AG08395 (cell line): Measurements from ENCODE around the gene TXNDC11.
"Not testable (repeated sequence)": the region's sequence is repeated elsewhere in the genome, so short reads cannot be mapped to it uniquely, and the experiment has no call there.

Experiments
- DNase-seq: peaks from one replicate; pipeline ENCODE4 v3.0.0; 2012; ENCODE audit warnings: mixed read lengths, low spot score

Gene TXNDC11, protein sequence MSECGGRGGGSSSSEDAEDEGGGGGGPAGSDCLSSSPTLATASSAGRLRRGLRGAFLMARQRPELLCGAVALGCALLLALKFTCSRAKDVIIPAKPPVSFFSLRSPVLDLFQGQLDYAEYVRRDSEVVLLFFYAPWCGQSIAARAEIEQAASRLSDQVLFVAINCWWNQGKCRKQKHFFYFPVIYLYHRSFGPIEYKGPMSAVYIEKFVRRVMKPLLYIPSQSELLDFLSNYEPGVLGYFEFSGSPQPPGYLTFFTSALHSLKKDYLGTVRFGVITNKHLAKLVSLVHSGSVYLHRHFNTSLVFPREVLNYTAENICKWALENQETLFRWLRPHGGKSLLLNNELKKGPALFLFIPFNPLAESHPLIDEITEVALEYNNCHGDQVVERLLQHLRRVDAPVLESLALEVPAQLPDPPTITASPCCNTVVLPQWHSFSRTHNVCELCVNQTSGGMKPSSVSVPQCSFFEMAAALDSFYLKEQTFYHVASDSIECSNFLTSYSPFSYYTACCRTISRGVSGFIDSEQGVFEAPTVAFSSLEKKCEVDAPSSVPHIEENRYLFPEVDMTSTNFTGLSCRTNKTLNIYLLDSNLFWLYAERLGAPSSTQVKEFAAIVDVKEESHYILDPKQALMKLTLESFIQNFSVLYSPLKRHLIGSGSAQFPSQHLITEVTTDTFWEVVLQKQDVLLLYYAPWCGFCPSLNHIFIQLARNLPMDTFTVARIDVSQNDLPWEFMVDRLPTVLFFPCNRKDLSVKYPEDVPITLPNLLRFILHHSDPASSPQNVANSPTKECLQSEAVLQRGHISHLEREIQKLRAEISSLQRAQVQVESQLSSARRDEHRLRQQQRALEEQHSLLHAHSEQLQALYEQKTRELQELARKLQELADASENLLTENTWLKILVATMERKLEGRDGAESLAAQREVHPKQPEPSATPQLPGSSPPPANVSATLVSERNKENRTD

DNA sequence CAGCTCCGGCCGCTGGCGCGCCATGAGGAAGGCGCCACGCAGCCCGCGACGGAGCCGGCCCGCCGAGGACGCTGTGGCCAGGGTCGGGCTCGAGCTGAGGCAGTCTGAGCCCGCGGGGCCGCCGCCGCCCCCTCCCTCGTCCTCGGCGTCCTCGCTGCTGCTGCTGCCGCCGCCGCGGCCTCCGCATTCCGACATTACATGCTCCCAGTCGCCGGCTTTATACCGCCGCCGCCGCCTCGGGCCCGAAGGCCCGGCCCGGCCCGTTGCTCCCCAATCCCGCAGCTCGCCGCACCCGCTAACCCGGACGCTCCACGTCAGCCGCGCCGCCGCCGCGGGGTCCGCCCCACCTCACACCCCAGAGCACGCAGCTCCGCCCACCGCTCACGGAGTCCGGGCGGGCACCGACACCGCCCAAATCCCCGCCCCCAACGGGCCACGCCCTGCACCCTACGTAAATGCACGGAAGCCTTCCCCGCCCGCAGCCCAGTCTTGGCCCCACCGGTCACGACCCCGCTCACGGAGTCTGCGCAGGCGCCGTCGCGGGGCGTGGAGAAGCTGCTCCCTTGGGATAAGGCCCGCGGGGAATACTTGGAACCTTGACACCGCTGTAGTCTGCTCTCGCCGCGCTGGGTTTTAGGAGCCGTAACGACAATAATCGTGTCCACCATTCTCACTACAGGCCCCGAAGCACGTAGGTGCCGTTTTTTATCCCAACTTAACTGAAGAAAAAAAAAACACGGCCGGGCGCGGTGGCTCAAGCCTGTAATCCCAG, at the start of gene TXNDC11:
Gene TXNDC11 (minus strand): TSS at position 322 of the 772 bp plus-strand sequence. CDS start 127 bp downstream, at position 195.
- peak; percentile 99 for DNase-seq

DNA sequence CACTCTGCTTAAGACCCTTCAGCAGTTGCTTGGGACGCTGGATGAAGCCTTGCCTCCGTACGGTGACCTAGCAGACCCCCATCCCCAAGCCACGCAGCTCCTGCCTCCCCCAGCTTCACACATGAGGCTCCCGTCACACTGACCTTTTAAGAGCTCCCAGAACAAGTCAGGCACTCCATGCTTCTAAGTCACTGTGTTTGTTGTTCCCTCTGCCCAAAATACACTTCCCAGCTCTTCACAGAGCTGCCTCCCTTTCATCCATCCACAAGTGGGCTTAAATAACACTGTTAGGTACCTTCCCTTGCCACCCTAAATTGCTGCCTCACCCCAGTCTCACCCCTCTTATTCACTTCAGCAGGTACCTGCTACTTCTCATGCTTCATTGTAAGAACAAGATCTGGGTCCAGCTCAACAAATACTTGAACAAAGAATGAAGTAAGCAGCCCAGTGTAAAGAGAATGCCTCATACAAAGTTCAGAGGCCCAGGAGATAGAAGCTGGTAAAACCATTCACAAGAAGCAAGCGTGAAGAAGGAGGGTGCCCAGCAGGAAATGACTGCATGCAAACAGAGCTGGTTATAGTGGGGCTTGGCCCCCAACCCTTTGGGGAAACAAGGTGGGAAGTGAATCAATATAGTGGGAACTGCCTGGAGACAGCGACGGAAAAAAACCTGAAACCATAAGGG, 48.6 kb upstream of the TXNDC11 start:
- no peak for DNase-seq

DNA sequence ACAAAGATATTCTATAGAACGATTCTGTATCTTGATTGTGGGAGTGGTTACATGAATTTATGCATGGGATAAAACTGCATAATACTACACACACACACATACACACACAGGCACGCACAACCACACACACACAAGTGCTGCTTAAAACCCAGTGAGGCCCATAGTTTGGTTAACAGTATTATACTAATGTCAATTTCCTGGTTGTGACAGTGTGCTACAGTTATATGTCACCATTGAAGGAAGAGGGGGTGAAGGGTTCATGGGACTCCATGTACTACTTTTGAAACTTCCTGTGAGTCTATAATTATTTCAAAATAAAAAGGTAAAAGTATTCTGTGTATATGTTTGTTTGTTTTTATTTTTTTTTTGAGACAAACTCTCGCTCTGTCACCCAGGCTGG, 46.3 kb upstream of the TXNDC11 start:
- no peak for DNase-seq

DNA sequence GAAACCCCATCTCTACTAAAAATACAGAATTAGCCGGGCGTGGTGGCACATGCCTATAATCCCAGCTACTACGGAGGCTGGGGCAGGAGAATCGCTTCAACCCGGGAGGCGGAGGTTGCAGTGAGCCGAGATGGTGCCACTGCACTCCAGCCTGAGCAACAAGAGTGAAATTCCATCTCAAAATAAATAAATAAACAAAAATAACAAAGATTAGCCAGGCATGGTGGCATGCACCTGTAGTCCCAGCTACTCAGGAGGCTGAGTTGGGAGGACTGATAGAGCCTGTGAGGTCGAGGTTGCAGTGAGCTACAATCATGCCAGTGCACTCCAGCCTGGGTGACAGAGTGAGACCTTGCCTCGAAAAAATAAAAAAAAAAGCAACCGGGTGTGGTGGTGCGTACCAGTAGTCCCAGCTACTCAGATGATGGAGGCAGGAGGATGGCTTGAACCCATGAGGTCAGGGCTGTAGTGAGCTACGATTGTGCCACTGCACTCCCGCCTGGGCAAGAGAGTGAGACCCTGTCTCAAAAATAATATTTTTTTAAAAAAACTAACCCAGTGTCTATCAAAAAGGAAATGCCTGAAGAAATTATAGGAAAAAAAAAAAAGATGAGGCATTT, 42.4 kb upstream of the TXNDC11 start:
- DNase-seq: not testable (repeated sequence)

DNA sequence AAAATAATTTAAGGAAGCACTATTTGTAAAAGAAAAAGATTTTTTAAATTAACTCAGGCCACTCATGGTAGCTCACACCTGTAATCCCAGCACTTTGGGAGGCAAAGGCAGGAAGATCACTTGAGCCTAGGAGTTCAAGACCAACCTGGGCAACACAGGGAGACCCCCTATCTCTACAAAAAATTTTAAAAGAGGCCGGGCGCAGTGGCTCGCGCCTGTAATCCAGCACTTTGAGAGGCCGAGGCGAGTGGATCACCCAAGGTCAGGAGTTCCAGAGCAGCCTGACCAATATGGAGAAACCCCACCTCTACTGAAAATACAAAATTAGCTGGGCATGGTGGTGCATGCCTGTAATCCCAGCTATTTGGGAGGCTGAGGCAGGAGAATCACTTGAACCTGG, 41.7 kb upstream of the TXNDC11 start:
- not testable (repeated sequence) for DNase-seq

DNA sequence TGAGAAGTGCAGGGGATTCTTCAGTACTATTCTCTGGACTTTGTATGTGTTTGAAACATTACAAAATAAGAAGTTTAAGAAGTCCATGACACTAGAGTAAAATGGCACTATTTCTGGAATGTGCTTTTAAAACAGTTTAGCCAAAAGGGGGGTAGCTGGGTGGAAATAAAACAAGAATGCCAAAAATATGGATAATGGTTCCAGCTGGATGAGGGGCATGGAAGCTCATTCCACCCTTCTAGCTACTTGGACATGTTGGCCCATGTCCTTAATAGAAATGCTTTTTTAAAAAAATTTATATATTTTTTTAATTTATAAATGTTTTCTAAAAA, 41.3 kb upstream of the TXNDC11 start:
- DNase-seq: peak; percentile 27

DNA sequence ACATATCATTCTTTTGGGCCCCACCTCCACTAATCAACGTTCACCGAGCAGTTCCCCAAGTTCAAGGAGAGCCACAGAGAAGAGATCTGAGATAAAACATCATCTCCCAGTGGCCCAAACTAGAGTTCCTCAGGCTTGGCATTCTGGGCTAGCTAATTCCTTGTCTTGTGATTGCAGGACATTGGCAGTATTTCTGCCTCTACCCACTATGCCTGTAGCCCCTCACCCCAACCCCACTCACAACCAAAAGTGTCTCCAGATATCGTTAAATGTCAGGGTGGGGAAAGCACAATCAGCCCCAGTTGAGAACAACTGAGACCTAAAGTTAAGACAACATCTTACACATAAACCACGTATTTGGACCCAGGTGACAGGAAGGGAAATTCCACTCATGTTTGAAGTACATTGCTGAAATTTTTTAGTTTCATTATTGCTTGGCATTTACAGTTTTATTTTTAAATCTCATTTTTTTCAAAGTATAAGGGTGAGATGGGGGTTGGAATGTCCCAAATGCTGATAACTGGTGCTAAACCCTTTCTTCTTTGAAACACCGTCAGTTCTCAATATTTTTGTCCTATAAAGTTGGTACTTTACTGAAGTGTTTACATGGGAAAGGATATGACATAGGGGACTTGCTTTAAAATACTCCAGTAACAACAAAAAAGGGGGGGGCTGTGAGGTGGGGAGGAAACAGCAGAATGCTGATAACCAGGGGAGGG, 40.8 kb upstream of the TXNDC11 start:
- DNase-seq: peak; percentile 16

DNA sequence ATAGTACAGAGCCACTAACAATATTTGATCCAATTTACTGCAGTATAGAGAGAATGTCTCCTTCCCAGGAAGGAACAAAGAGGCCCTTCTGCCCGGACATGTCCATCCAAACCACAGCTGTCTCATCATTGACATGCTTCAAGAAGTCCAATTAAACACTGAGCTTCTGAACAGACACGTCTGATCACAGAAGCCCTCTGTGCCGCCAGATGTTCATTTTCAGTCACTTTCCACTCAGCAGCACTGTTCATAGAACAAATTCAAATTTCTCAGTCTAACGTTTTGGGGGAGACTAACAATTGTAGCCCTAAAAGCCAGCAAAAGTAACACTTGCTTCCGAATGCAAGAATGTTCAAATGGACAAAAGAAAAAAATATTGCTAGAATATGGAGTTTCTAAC, 39.1 kb upstream of the TXNDC11 start:
- peak; percentile 12 for DNase-seq

DNA sequence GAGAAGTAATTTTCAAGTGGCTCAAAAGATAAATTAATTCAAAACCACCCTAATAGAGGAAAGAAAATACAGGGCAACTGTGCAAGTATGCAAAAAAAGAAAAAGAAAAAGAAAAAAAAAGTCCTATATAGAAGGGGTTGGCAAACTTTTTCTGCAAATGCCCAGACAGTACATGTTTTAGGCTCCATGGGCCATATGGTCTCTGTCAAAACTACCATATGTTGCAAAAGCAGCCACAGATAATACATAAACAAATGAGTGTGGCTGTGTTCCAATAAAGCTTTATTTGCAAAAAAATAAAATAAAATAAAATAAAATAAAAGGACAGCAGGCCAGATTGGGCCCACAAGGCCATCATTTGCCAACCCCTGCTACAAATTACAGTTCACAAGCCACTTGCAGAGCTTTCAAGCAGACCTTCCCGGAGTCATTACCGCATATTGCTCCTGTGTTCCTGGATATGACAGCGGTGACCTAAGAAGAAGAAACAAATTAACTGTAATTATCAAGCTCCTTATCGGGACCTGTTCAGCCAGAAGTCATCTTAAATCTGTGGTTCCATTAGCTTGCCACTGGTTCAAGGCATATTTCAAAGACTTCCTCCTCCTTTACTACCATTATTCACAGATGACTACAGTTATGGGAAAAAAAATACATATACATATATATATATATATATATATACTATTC, 38.5 kb upstream of the TXNDC11 start:
- no peak for DNase-seq

DNA sequence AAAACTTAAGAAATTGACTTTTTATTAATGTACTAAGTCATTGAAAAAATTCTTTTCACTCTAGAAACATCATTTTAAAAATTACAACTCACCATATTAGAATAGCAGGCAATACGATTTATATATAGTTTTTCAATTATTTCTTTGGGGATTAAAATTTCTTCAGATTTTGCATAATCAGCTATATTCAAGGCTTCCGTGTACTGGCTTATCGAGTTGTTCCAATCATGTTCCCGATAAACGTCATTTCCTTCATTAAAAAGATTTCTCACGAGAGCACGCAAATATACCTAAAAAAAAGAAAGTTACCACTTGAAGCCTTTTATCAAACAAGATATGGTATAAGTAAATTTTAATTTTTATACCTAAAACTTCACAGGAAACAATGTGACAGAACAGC, 36.4 kb upstream of the TXNDC11 start:
- DNase-seq: no peak

DNA sequence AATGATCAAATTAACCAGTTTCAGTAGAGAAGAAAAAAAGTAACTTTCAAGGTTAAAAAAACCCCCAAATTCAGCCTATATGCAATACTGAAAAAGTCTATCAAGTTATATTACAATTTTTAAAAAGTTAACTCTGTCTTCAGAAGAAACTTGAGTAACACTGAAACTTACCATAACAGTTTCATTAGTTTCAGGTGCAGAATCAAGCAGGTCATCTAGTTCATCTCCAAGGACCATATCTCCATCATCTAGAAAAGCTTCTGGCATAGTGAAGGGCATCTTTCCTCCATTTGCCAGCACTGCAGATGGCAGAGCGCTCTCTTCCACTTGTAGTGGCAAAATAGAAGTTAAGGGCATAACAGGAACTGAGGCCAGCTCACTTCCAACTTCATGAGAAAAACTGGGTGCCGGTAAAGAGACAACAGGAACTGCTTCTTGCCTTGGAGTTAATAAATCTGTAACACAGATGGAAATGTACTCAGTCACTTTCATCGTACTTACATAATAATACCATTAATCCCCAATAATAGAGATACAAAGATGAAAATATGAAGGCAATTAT, 31.5 kb upstream of the TXNDC11 start:
- no peak for DNase-seq

DNA sequence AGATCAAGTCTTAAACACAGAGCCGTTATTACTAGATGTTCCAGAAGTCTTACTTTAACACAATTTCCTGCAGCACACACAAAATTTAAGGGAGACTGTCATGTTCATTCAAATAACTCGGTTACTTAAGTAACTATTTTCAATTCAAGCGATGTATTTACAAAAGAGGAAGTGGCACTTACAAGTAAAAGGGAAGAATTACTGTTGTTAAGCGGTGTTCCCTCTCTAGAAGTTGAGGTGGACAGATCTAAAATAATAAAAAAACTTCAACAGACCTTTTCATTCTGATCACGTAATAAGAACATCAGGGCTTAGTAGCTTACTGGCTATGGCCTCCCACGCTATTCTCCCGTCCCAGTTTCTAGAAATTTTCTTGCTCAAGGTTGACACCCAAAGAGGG, 26.2 kb upstream of the TXNDC11 start:
- DNase-seq: no peak

DNA sequence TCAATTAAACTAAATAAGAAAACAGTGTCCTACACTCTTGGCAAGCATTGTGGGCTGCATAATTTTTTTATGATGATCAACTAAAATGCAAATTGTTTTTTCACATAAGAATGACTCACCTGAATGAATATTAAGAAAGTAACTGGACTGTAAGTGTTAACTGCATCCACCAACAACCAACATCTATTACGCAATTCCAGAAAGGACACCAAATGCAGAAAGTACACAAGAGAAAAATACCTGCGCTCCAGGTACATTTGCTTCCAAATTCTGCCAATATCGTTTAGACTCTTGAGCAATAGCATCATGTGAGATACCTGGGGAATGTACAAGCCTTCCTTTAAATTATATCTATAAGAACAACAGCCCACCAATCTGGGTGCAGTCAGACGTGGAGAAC, 19.8 kb upstream of the TXNDC11 start:
- no peak for DNase-seq

DNA sequence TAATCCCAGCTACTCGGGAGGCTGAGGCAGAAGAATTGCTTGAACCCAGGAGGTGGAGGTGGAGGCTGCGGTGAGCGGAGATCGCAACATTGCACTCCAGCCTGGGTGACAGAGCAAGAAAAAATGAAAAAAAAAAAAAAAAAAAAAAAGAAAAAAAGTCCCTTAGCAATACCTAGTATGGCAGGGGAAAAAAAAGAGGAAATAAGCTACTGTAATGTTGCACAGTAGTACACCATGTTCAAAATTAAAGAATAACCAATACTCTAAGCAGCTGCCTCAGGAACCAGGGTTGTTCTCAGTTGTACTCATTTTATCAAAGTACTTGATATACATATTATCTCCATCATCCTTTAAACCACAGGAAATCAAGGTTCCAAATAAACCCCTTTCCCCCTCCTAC, 17.3 kb upstream of the TXNDC11 start:
- no peak for DNase-seq

DNA sequence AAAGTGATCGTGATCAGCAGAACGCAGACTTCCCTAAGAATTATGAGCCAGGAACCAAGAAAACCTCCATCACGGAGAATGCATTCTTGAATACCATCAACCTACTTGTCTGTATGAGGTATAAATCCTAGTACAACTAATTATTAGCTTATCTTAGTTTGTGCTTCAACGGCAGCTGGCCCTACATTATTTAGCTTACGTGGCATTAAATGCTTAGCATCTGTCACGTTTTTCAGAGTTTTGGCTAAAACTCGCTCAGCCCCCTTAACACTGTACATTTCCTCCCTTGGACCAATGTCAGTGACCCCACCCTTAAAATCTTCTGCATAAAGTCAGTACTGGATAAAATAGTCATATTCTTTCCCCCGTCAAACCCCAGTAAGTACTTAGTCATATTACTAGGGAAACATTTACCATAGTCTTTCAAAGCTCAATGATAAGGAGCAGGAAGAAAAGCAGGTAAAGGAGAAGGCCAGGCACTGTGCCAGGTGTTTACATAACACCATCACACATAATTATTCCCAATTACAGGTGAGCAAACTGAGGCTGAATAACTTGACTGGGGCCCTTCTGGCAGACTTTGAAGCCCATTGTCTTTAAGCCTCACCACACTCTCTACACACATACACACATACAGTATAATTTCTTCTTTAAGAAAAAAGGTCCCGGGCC, 16.6 kb upstream of the TXNDC11 start:
- DNase-seq: no peak

DNA sequence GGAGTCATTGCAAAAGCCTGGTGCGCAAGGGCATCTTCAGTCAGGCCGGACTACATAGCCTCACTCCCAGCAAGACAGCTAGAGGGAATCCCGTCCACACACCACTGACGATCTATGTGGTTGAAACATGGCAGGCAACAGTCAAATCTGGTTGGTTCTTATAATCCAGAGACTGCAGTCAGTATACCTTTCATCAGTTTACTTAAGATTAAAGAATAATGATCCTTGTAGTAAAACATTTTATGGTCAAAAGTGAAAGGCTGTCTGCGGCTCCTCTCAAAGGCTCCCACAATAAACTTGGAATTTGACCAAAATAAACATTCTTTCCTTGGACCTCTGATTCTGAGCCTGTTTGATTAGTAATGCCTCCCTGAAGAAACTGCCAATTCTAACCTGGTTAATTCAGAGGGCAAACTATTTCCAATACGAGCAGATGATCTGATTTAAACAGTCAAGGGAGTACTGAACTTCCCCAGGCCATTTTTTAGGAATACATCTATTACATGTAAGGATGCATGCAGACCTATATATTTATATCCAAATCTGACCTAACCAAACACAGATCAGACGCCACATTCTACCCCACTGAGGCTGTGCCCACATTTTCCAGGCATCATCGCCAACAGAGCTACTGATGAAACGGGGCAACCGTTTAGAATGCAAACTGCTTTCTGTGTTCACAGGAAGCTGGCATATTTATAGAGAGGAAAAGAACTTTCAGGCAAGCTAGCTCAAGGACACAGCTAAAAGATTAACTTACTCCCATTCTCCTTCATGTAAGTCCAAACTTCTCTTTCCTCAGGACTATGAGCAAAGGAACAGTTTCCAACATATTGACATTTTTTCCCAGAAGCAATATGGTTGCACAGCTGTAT, 15.3 kb upstream of the TXNDC11 start:
- DNase-seq: no peak

DNA sequence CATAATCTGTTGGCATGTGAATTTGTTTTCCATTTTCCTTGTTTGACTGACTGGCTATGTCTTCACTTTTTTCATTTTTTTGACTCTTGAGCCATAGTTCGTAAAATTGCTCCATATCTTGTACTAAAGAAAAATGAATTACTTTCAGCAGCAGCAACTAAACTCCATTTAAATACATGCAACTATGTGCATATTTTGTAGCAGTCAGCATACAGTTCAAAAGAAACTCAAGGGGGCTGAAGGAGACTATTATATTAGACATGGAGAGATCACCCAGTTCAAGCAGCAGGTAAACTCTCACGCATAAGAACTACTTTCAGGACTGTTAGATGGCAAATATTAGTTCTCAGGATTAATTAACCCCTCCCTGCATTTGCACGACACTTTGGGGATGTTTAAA, 13.6 kb upstream of the TXNDC11 start:
- no peak for DNase-seq
